Measurements from ENCODE around the gene CFAP20.
A peak's percentile ranks its signal among the peaks of the same experiment; 100 is the strongest.

CFAP20 gene

DNA sequence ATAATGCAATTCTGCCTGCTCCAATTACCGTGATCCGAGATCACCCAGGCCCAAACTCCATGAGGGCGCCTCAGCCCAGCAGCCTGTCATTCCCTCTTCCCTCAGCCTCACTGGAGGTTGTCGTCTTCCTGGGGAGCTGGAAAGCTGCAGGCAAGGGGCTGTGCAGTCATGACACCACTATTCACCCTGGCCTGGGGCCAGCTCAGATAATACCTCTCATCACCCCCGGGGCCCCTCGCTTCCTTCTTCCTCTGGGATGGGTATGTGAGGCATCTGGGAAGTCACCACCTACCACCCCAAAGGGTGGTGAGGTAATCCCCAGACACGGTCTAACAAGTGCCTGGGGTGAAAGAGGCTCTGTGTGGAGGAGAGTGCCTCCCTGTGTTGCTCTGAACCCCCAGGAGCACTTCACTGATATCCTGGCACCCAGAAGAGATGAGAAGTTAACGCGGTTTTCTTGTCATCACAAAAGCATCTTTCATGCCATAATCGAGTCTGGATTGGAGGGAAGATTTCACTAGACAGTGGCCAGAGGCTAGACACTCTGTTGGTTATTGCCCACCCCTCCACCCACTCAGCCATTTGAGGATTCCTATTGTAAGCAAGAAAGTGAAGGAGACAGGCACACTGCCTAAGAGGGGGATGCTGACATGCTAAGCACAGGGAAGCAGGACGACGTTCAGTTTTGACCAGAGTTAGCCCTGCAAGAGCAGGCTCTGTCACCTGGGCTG, 18.4 kb downstream of the CFAP20 start:
- Histone ChIP-seq H3K36me3 (peaks cover 33 to 39% (median 38%) of the 10 kb centered on the region in 11 experiments), H3K27ac (no peak overlapping the region), H3K9ac (no peak overlapping the region), H3K4me1 (peaks cover 29 to 58% (median 41%) of the 10 kb centered on the region in 10 experiments), H3K27me3 (no peaks in the 10 kb centered on the region), H4K20me1 (peaks cover 0 to 12% (median 0%) of the 10 kb centered on the region in 11 experiments; a peak in 7 of 22 replicates), H3K4me3 (no peak overlapping the region), H3K4me2 (peak overlapping the region; percentile 38 to 83 (median 63); a peak in 19 of 22 replicates), H3K9me3 (replicated peaks in 1 of 11) (no peaks in the 10 kb centered on the region)
- TF ChIP-seq Cebpa-rat (IDR thresholded peaks at IDR 0.05) = no peak

DNA sequence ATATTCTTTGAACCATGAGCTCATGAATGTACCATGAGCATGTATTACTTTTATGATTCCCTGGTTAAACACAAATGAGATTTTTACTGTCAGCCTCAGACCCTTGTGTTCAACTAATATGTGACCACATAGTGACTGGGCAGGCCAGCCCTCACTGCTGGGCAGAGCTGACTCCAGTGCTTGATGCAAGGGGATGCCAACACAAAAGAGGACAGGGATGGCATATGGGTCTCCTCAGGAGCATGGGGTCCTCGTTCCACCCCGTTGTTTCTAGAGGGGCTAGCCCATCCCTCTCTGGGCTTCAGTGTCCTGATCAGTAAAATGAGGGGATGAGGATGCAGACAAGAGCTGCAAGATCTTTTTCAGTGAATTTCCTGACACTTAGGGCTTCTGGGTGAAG, 19.3 kb downstream of the CFAP20 start:
- Histone ChIP-seq H3K27me3 (no peaks in the 10 kb centered on the region), H4K20me1 (peaks cover 0 to 7% (median 0%) of the 10 kb centered on the region in 11 experiments; a peak in 3 of 22 replicates), H3K4me1 (peaks cover 37 to 67% (median 48%) of the 10 kb centered on the region in 10 experiments), H3K9me3 (replicated peaks in 1 of 11) (no peaks in the 10 kb centered on the region), H3K9ac (peak overlapping the region in 4 of 11 experiments; percentile 3 to 33 (median 10); a peak in 4 of 22 replicates), H3K4me2 (peak overlapping the region; percentile 38 to 83 (median 63)), H3K36me3 (peaks cover 25 to 30% (median 29%) of the 10 kb centered on the region in 11 experiments), H3K27ac (peak overlapping the region in 2 of 11 experiments; percentile 18 to 49; a peak in 1 of 22 replicates), H3K4me3 (no peak overlapping the region)
- no peak for TF ChIP-seq Cebpa-rat (IDR thresholded peaks at IDR 0.05)

DNA sequence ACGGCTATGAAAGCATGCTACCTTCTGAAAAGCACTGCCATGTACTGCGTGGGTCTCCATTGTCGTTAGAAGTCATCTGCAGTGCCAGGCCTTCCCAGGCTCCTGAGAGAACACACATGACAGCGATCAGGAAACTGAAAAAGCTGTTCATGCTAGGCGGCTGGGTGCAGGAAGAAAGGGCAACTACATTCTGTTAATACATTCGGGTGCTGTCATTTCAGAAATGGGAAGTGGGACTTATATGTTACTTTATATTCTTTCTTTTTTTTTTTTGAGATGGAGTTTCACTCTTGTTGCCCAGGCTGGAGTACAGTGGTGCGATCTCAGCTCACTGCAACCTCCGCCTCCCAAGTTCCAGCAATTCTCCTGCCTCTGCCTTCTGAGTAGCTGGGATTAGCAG, 19.9 kb downstream of the CFAP20 start:
- Histone ChIP-seq H4K20me1 (peaks cover 0 to 7% (median 0%) of the 10 kb centered on the region in 11 experiments; a peak in 2 of 22 replicates), H3K27ac (peak overlapping the region in 4 of 11 experiments; percentile 7 to 49 (median 33); a peak in 4 of 22 replicates), H3K9me3 (replicated peaks in 1 of 11) (no peaks in the 10 kb centered on the region), H3K27me3 (no peaks in the 10 kb centered on the region), H3K36me3 (peaks cover 19 to 25% (median 24%) of the 10 kb centered on the region in 11 experiments), H3K4me1 (peaks cover 38 to 71% (median 51%) of the 10 kb centered on the region in 10 experiments), H3K4me3 (no peak overlapping the region), H3K9ac (peak overlapping the region in 5 of 11 experiments; percentile 3 to 33 (median 11); a peak in 5 of 22 replicates), H3K4me2 (peak overlapping the region; percentile 38 to 83 (median 63))
- no peak for TF ChIP-seq Cebpa-rat (IDR thresholded peaks at IDR 0.05)

DNA sequence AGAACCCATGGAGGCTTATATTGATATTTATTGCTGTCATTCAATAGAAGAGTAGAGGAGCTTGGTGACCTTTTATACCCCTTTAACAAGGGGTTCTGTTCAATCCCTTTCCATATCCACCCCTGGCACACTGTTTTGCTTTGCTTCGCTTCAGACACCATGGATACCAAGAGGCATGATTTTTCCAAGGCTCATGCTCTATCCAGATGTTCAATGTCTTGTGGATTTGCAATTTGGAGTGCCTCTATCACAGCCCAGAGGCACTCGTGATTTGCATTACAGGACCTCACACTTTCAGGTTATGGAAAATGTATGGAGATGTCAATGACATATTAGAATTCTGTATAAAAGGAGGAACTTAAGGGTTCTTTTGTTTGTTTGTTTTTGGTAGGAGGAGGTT, 21.5 kb downstream of the CFAP20 start:
- Histone ChIP-seq H3K36me3 (peaks cover 3 to 9% (median 8%) of the 10 kb centered on the region in 11 experiments; a peak in 18 of 22 replicates), H3K9me3 (replicated peaks in 1 of 11) (no peaks in the 10 kb centered on the region), H3K27ac (no peak overlapping the region), H4K20me1 (no peaks in the 10 kb centered on the region; a peak in 1 of 22 replicates), H3K4me3 (no peak overlapping the region), H3K27me3 (no peaks in the 10 kb centered on the region), H3K4me1 (peaks cover 46 to 86% (median 61%) of the 10 kb centered on the region in 10 experiments), H3K9ac (no peak overlapping the region), H3K4me2 (0 out of 22 replicates have a peak overlapping the region, but pooled peaks of 1 of the 11 experiments have one; percentile 15)
- no peak for TF ChIP-seq Cebpa-rat (IDR thresholded peaks at IDR 0.05)

DNA sequence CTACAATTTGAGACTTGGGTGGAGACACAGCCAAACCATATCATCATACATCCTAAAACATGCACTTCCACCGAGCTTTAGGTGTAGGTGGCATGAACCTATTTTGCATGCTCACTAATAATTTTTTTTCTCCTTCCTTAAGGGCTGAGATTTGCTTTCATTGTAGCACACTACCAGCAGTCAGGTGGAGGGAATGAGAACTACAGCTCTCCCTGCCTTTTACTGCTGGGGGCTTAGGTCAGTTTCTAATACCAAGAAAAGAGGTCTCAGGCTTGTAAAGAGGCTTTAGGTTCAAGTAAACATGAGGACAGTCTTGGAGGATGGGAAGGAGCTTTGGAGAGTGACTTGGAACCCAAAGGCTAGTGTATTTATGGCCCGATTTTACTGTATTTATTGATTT, 22.0 kb downstream of the CFAP20 start:
- no peak for TF ChIP-seq Cebpa-rat (IDR thresholded peaks at IDR 0.05)
- Histone ChIP-seq H3K4me1 (peaks cover 49 to 89% (median 65%) of the 10 kb centered on the region in 10 experiments), H3K9me3 (replicated peaks in 1 of 11) (no peaks in the 10 kb centered on the region), H3K36me3 (peaks cover 0 to 4% (median 3%) of the 10 kb centered on the region in 11 experiments; a peak in 10 of 22 replicates), H3K4me3 (no peak overlapping the region), H3K4me2 (no peak overlapping the region), H4K20me1 (no peaks in the 10 kb centered on the region; a peak in 1 of 22 replicates), H3K27me3 (no peaks in the 10 kb centered on the region), H3K27ac (no peak overlapping the region), H3K9ac (no peak overlapping the region)

DNA sequence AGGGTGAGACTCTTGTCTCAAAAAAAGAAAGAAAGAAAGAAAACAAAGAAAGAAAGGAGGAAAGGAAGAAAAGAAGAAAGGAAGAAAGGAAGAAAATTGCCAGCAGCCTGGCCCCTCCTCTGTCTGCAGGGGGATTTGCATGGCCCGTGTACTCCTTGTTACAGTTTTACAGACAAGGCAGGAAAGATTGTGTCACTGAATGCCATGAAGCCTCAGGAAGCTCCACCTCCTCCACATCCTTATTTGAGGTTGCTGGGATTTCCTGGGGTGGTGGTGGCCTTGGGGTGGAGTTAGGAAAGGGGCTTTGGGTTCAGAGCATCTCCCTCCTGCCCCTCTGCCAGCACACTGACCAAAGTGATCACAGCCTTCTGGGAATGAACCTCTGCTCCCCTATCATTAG, 23.6 kb downstream of the CFAP20 start:
- Histone ChIP-seq H3K4me2 (peak overlapping the region; percentile 53 to 84 (median 72)), H3K9ac (peak overlapping the region in 4 of 11 experiments; percentile 20 to 48 (median 34); a peak in 5 of 22 replicates), H3K27ac (peak overlapping the region in 8 of 11 experiments; percentile 29 to 71 (median 61); a peak in 15 of 22 replicates), H3K36me3 (no peaks in the 10 kb centered on the region), H3K27me3 (no peaks in the 10 kb centered on the region), H3K4me1 (peaks cover 47 to 88% (median 64%) of the 10 kb centered on the region in 10 experiments), H4K20me1 (no peaks in the 10 kb centered on the region; a peak in 1 of 22 replicates), H3K9me3 (replicated peaks in 1 of 11) (no peaks in the 10 kb centered on the region), H3K4me3 (no peak overlapping the region)
- TF ChIP-seq Cebpa-rat (IDR thresholded peaks at IDR 0.05) = peak in 2 of 11 experiments; percentile 47 to 67; a peak in 3 of 22 replicates

DNA sequence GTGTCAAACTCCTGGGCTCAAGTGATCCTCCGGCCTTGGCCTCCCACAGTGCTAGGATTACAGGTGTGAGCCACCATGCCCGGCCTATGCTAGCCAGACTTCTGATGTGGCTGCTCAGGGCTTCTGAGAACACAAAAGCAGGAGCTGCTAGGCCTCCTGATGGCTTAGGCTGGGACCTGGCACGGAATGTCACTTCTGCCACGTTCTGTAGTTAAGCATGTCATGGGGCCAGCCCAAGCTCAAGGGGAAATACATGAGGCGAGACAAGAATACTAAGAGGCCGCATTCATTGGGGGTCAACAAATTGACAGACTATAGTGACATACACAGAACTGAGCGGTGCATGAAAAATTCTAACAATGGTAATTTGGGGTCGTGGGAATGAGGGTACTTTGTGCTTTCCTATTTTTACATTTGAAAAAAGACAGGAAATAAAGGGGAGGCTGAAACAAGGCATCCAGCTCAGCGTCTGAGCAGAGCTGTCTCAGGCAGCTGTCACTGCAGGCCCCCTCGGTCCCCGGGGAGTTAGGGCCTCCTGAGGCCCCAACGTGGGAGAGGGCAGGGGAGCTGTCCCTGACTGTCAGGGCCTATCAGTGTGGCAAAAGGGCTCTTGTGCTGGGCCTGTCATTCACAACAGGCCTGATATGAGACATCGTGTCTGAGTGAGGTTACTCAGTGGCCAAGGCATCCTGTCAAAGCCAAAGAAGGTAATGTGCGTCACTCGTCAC, 26.4 kb downstream of the CFAP20 start:
- TF ChIP-seq Cebpa-rat (IDR thresholded peaks at IDR 0.05) = no peak
- H3K4me1 ChIP-seq = peaks cover 37 to 79% (median 59%) of the 10 kb centered on the region in 10 experiments
- H3K27ac ChIP-seq = peak overlapping the region in 7 of 11 experiments; percentile 6 to 60 (median 26); a peak in 10 of 22 replicates
- no peaks in the 10 kb centered on the region for H3K27me3 ChIP-seq
- H3K4me3 ChIP-seq = no peak overlapping the region
- H3K4me2 ChIP-seq = peak overlapping the region; percentile 31 to 72 (median 63); a peak in 21 of 22 replicates
- peak overlapping the region in 6 of 11 experiments; percentile 24 to 57 (median 30); a peak in 7 of 22 replicates for H3K9ac ChIP-seq
- H3K9me3 ChIP-seq (replicated peaks in 1 of 11) = no peaks in the 10 kb centered on the region
- no peaks in the 10 kb centered on the region for H3K36me3 ChIP-seq
- H4K20me1 ChIP-seq = no peaks in the 10 kb centered on the region

DNA sequence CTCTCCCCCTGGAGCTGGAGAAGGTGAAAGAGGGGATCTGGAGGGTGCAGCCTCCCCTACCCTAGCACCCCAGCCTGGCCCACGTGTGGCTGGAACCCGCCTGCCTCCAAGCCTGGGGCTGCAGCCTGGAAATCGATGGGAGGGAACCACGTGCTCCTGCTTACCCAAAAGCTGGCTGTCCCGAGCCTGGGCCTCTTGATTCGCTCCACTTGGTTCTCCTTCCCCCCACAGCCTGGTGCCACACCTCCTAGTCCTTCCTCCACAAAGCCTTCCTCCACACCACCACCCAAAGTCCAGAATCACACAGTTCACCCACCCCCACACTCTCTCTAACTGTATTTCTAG, 29.3 kb downstream of the CFAP20 start:
- Histone ChIP-seq H3K9ac (0 out of 22 replicates have a peak overlapping the region, but pooled peaks of 2 of the 11 experiments have one; percentile 24 to 30), H3K36me3 (no peaks in the 10 kb centered on the region), H3K4me2 (peak overlapping the region; percentile 56 to 80 (median 72)), H3K27me3 (no peaks in the 10 kb centered on the region), H3K4me1 (peaks cover 33 to 65% (median 55%) of the 10 kb centered on the region in 10 experiments), H4K20me1 (no peaks in the 10 kb centered on the region), H3K27ac (peak overlapping the region in 5 of 11 experiments; percentile 14 to 45 (median 30); a peak in 5 of 22 replicates), H3K4me3 (no peak overlapping the region), H3K9me3 (replicated peaks in 1 of 11) (no peaks in the 10 kb centered on the region)
- TF ChIP-seq Cebpa-rat (IDR thresholded peaks at IDR 0.05) = no peak
